Gastrocnemius medialis (tissue), 4 donors: ENCODE results near the gene CNNM4. TPM values are rescaled to one million over a fixed set of nuclear protein-coding genes. Genes with fewer than 3 reads are reported as not detected.
A peak's percentile ranks its signal among the peaks of the same experiment; 100 is the strongest.

Experiments
- ATAC-seq, 2 donors: fragments of 150-250 bp; one replicate each; pipeline ENCODE4 v1.9.1; 2016
- DNase-seq, 2 donors: peaks; one replicate each; pipeline ENCODE4 v3.0.0-alpha.2; 2019
- H3K27ac ChIP-seq, 4 donors: fragments of 200-600 bp; sonication (generic); 1 replicate in 1 of 4; 2 replicates in 3 of 4; pipeline ENCODE4 v1.5.1; 2016 to 2018; ENCODE audit warnings: mild to moderate bottlenecking in 2 of 4, moderate library complexity in 1 of 4
- H3K27me3 ChIP-seq, 3 donors: fragments of 200-600 bp; sonication (generic) in 2 of 3; 1 replicate in 1 of 3; 2 replicates in 2 of 3; pipeline versions ENCODE4 v1.5.1 to v1.6.0; 2016 to 2019; ENCODE audit warnings: mild to moderate bottlenecking in 1 of 3, moderate library complexity in 1 of 3
- H3K36me3 ChIP-seq, 2 donors: fragments of 200-600 bp; sonication (generic) in 1 of 2; one replicate each; pipeline ENCODE4 v1.5.1; 2017 to 2018
- H3K4me1 ChIP-seq, 2 donors: fragments of 200-600 bp; sonication (generic) in 1 of 2; one replicate each; pipeline ENCODE4 v1.5.1; 2016 to 2017; ENCODE audit warnings: mild to moderate bottlenecking in 2 of 2
- H3K4me3 ChIP-seq, 4 donors: fragments of 200-600 bp; sonication (generic) in 3 of 4; 1 replicate in 1 of 4; 2 replicates in 3 of 4; pipeline ENCODE4 v1.5.1; 2016 to 2019; ENCODE audit warnings: mild to moderate bottlenecking in 2 of 4
- H3K9me3 ChIP-seq, 3 donors: fragments of 200-600 bp; sonication (generic) in 2 of 3; 1 replicate in 1 of 3; 2 replicates in 2 of 3; pipeline ENCODE4 v1.5.1; 2016 to 2019
- CTCF ChIP-seq, 5 experiments: fragments of 450-650 bp in 3 of 5; fragments of 200-600 bp in 2 of 5; sonication (generic) in 2 of 5; IDR thresholded peaks in 4 of 5; conservative IDR thresholded peaks in 1 of 5; 1 replicate in 4 of 5; 2 replicates in 1 of 5; pipeline ENCODE4 v1.5.1; 2016 to 2019; ENCODE audit warnings: antibody characterized with exemption in 5 of 5, mild to moderate bottlenecking in 3 of 5, moderate library complexity in 3 of 5
- POLR2A ChIP-seq, 2 donors: fragments of 450-650 bp; IDR thresholded peaks; one replicate each; pipeline ENCODE4 v1.6.1; 2017; ENCODE audit warnings: antibody characterized with exemption in 2 of 2, mild to moderate bottlenecking in 2 of 2, moderate library complexity in 2 of 2
- in situ Hi-C, 4 donors: fragments of 200-750 bp; cut with MboI; loops; one replicate each; pipeline versions ENCODE4 v1.15.0 to v1.8.0; 2017; ENCODE audit warnings: low sequenced_read_pairs in 4 of 4
- intact Hi-C: fragments of 100-400 bp; cut with DNase I; formaldehyde crosslinking; loops from one replicate; pipeline ENCODE4 v1.15.1; 2023; ENCODE audit warnings: low total_unique reads
- total RNA-seq, 4 donors: library from RNA; depleted of rRNA; stranded (reverse); fragments of >200 nt; gene quantifications; one replicate each; pipeline versions ENCODE4 v1.1.0 to v1.2.3, GENCODE V29; 2016

The CNNM4 gene
- total RNA-seq, 4 donors from 2014 or later: 5.4 to 20.1 (median 9.1) TPM

- Histone ChIP-seq H3K4me1 (peaks cover 38% of the 10 kb centered on the region in 2 donors), H3K4me3 (no peak overlapping the region), H3K27me3 (no peaks in the 10 kb centered on the region), H3K27ac (no peak overlapping the region), H3K36me3 (no peaks in the 10 kb centered on the region), H3K9me3 (no peaks in the 10 kb centered on the region)
- TF ChIP-seq POLR2A (IDR thresholded peaks at IDR 0.05): no peak
- no peak for TF ChIP-seq CTCF (IDR thresholded peaks at IDR 0.05 in 4 of 5, conservative IDR thresholded peaks at IDR 0.05 in 1 of 5)
- ATAC-seq: no peak
- DNase-seq: no peak
- in situ Hi-C loops (loop anchor here in 1 of 4 donors (10.0 kb wide), 1 partner anchor 125 kb away; the partner anchor contains the start of gene KANSL3), intact Hi-C loops (no loop called here)
Measured at GRCh38 chr2:96759548-96759947, 1.2 kb upstream of the CNNM4 start.

GRCh38 chr2:96760986-96761832, 507 bp downstream of the CNNM4 start:
- H3K4me1 ChIP-seq: peaks cover 39 to 41% of the 10 kb centered on the region in 2 donors
- no peak for TF ChIP-seq POLR2A (IDR thresholded peaks at IDR 0.05)
- peak; percentile 31 to 83 (median 79) for TF ChIP-seq CTCF (IDR thresholded peaks at IDR 0.05 in 4 of 5, conservative IDR thresholded peaks at IDR 0.05 in 1 of 5)
- H3K36me3 ChIP-seq: no peaks in the 10 kb centered on the region
- intact Hi-C loops (loop anchor here (1.0 to 5.0 kb wide), 5 partner anchors 21 to 224 kb away; partner anchors contain the start of genes ANKRD39, ARID5A, KANSL3 and LMAN2L), in situ Hi-C loops (no loop called here)
- no peak for DNase-seq
- peak; percentile 25 to 31 for ATAC-seq
- no peaks in the 10 kb centered on the region for H3K27me3 ChIP-seq
- peak overlapping the region; percentile 64 to 87 (median 74) for H3K4me3 ChIP-seq
- no peaks in the 10 kb centered on the region for H3K9me3 ChIP-seq
- peak overlapping the region; percentile 83 to 91 (median 88) for H3K27ac ChIP-seq

GRCh38 chr2:96762529-96763311, 2.0 kb downstream of the CNNM4 start:
- intact Hi-C loops: loop anchor here (5.0 kb wide), 2 partner anchors 95 to 225 kb away; partner anchors contain the start of genes ANKRD39 and ARID5A
- peak overlapping the region; percentile 64 to 87 (median 74) for H3K4me3 ChIP-seq
- H3K27ac ChIP-seq: peak overlapping the region; percentile 83 to 91 (median 88)
- H3K36me3 ChIP-seq: no peaks in the 10 kb centered on the region
- H3K9me3 ChIP-seq: no peaks in the 10 kb centered on the region
- H3K27me3 ChIP-seq: no peaks in the 10 kb centered on the region
- ATAC-seq (no peak), DNase-seq (no peak)
- in situ Hi-C loops: no loop called here
- TF ChIP-seq CTCF (IDR thresholded peaks at IDR 0.05 in 4 of 5, conservative IDR thresholded peaks at IDR 0.05 in 1 of 5) (no peak), POLR2A (IDR thresholded peaks at IDR 0.05) (no peak)
- peaks cover 39 to 41% of the 10 kb centered on the region in 2 donors for H3K4me1 ChIP-seq

- Histone ChIP-seq H3K4me3 (peak overlapping the region; percentile 64 to 87 (median 74)), H3K4me1 (peaks cover 39 to 41% of the 10 kb centered on the region in 2 donors), H3K27ac (peak overlapping the region; percentile 83 to 91 (median 88)), H3K36me3 (no peaks in the 10 kb centered on the region), H3K9me3 (no peaks in the 10 kb centered on the region), H3K27me3 (no peaks in the 10 kb centered on the region)
- in situ Hi-C loops (no loop called here), intact Hi-C loops (loop anchor here (5.0 kb wide), 2 partner anchors 94 to 226 kb away; partner anchors contain the start of genes ANKRD39 and ARID5A)
- DNase-seq (no peak), ATAC-seq (no peak)
- TF ChIP-seq POLR2A (IDR thresholded peaks at IDR 0.05) (no peak), CTCF (IDR thresholded peaks at IDR 0.05 in 4 of 5, conservative IDR thresholded peaks at IDR 0.05 in 1 of 5) (peak in 4 of 5 experiments; percentile 11 to 57 (median 40))
Measured at GRCh38 chr2:96763511-96764252, 3.0 kb downstream of the CNNM4 start.
